ENCODE results near the gene MRPL27. TPM values are rescaled to one million over a fixed set of nuclear protein-coding genes. Genes with fewer than 3 reads are reported as not detected.

MRPL27 gene
- total and polyA plus RNA-seq, 3 experiments from 2014 or later: 49.2 to 88.8 (median 87.2) TPM

DNA sequence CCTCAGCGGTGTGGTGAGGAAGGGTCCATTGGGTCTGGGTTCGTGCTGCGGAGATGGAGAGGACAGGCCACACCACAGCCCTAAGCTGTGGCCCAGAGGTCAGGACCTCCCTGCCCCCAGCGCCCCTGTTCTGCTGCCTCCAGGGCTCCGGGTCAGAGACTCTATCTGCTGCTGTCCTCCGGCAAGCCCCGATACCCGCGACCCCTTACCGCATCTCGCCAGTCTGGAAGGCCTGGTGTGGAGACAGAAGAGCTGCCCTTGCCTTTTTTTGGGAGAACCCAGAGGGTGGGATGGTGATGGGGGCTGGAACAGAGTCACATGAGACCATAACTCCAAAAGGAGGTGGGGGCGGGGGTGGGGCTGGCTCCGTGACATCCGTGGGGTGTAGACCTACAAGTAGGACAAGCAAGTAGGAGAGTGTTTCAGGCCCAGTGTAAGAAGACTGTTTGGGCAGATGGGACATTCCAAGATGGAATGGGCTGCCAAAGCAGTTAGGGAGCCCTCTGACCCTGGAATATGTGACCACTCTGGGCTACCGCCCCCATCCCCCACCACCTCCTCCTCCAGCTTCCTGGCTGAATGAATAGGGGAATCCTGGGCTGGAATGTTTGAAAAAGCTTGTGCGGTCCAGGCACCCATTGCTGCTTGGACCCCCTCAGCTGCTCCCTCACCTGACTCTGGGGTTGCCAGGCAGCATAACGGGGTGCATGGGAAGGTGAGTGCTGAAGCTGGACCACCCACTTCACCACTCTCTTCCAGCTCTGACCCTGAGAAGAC lies 25.7 kb downstream of the MRPL27 start:
- no peaks in the 10 kb centered on the region for H3K27me3 ChIP-seq (ENCODE audit: insufficient read depth, low read length, poor library complexity, severe bottlenecking)
- no peak for DNase-seq
- H3K4me3 Mint-ChIP-seq: peak overlapping the region; percentile 84 to 97 (median 89)
- CTCF ChIA-PET: interaction anchor here (1.1 to 2.7 kb wide), 3 partner anchors 14 to 207 kb away, joined by 3 to 18 read pairs (median 12); partner anchors contain the start of gene LRRC59
- no peaks in the 10 kb centered on the region for H3K9me3 Mint-ChIP-seq
- peaks cover 0 to 3% of the 10 kb centered on the region in 2 donors for H3K27me3 Mint-ChIP-seq
- peaks cover 0 to 14% (median 1%) of the 10 kb centered on the region in 3 donors for H3K36me3 Mint-ChIP-seq
- peak overlapping the region; percentile 82 for H3K4me3 ChIP-seq (ENCODE audit: low read length)
- H3K4me1 ChIP-seq (ENCODE audit: insufficient read depth, low read length): peaks cover 22% of the 10 kb centered on the region
- POLR2A ChIA-PET: interaction anchor here (0.6 to 2.5 kb wide), 3 partner anchors 12 to 27 kb away, joined by 3 to 12 read pairs (median 6); no protein-coding TSS in a partner anchor
- H3K9me3 ChIP-seq (ENCODE audit: low read length): no peaks in the 10 kb centered on the region
- H3K27ac ChIP-seq (ENCODE audit: low read depth, low read length): peak overlapping the region; percentile 69
- H3K4me1 Mint-ChIP-seq: peaks cover 27 to 49% (median 40%) of the 10 kb centered on the region in 3 donors
- peak overlapping the region; percentile 62 to 95 (median 86) for H3K27ac Mint-ChIP-seq
- H3K36me3 ChIP-seq (ENCODE audit: insufficient read depth, low read length): no peaks in the 10 kb centered on the region

DNA sequence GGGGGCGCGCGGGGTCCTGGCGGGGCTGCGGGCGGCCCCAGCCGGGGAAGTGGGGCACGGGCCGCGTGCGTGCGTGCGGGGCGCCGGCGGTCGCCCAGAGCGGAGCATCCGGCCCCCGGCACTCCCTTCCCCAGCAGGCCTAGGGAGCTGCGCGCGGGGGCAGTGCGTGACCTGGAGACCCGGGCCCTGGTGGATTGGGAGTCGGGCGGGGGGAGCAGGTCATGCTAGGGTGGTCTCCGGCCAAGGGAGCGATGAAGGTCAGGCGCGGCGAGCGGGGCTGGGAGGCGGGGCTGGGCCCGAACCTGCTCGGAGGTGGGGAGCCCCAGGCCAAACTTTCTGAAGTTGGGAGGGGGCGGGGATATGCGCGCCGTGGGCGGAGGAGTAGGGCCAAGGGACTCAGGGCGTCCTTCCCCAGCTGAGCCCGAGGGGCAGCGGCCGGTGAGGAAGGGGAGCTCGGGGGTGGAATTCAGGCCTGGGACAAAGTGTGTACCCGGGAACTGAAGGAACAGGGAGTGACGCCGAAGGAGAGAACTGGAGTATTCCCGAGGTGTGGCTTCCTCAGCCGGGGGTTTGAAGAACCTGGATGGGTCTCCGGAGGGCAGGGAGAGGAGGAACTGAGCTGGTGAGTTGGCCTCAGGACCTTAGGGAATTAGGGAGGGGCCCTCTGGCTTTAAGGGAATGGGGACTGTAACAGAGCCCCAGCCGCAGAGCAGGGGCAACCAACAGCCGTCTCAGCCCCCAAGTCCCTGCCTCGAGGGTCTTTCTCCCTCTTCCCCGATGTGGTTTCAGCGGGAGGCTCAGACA lies 26.5 kb downstream of the MRPL27 start:
- Histone ChIP-seq H3K27ac (ENCODE audit: low read depth, low read length) (peak overlapping the region; percentile 69), H3K4me3 (ENCODE audit: low read length) (peak overlapping the region; percentile 82), H3K4me1 (ENCODE audit: insufficient read depth, low read length) (peaks cover 22% of the 10 kb centered on the region), H3K27me3 (ENCODE audit: insufficient read depth, low read length, poor library complexity, severe bottlenecking) (no peaks in the 10 kb centered on the region), H3K9me3 (ENCODE audit: low read length) (no peaks in the 10 kb centered on the region), H3K36me3 (ENCODE audit: insufficient read depth, low read length) (no peaks in the 10 kb centered on the region)
- peak in 2 of 5 donors; percentile 12 to 36 for DNase-seq
- peaks cover 22 to 45% (median 34%) of the 10 kb centered on the region in 3 donors for H3K4me1 Mint-ChIP-seq
- ChIA-PET CTCF (interaction anchor here (1.1 to 2.7 kb wide), 3 partner anchors 15 to 206 kb away, joined by 3 to 18 read pairs (median 12); partner anchors contain the start of gene LRRC59), POLR2A (interaction anchor here (0.6 to 2.5 kb wide), 5 partner anchors 15 to 622 kb away, joined by 3 to 12 read pairs (median 6); partner anchors contain the start of gene LRRC59)
- peak overlapping the region; percentile 62 to 95 (median 84) for H3K27ac Mint-ChIP-seq
- peak overlapping the region; percentile 84 to 97 (median 89) for H3K4me3 Mint-ChIP-seq
- no peaks in the 10 kb centered on the region for H3K9me3 Mint-ChIP-seq
- peaks cover 0 to 6% (median 0%) of the 10 kb centered on the region in 3 donors for H3K36me3 Mint-ChIP-seq
- H3K27me3 Mint-ChIP-seq: peaks cover 0 to 3% of the 10 kb centered on the region in 2 donors

DNA sequence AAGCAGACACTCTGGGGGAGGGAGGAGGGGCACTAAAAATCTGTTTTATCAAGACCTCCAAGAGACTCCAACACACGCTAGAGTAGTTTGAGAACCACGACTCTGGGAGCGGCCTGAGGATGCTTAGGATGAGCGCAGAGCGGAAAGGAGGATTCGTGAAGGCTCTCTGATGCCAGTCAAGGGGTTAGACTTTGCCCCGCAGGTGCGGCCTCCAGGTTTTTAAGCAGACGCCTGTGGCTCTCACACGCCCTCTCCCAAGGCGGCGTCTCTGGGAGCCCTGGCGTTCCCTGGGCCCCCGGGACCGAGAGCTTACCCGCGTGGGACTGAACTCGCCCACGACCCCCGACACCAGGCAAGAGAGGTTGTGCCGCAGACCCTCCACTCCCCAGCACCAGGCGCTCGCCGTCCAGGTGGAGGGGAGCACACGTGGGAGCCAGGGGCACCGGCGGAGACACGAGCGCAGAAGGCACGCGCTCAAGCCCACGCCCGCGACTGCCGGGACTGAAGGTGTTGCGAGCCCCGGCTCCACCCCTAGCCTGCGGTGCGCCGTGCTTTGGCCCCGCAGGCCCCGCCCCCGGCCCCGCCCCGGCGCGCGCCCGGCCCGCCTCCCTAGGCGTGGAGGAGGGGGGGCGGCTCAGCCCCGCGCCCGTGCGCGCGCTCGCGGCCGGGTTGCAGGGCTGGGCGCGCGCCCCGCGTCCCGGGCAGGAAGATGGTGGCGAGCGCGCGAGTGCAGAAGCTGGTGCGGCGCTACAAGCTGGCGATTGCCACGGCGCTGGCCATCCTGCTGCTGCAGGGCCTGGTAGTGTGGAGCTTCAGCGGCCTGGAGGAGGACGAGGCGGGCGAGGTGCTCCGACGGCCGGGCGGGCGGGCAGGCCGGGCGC lies 27.3 kb downstream of the MRPL27 start, which contains the start of gene XYLT2:
Gene XYLT2, plus strand, starts transcription at position 695 of the 881 bp plus-strand sequence. Its CDS starts 15 bp downstream, at position 710.
- Histone ChIP-seq H3K4me1 (ENCODE audit: insufficient read depth, low read length) (peaks cover 22% of the 10 kb centered on the region), H3K4me3 (ENCODE audit: low read length) (peak within 1 kb of the TSS; percentile 82), H3K27me3 (ENCODE audit: insufficient read depth, low read length, poor library complexity, severe bottlenecking) (no peaks in the 10 kb centered on the region), H3K36me3 (ENCODE audit: insufficient read depth, low read length) (no peaks in the 10 kb centered on the region), H3K27ac (ENCODE audit: low read depth, low read length) (peak within 1 kb of the TSS; percentile 69), H3K9me3 (ENCODE audit: low read length) (no peaks in the 10 kb centered on the region)
- H3K9me3 Mint-ChIP-seq: no peaks in the 10 kb centered on the region
- H3K36me3 Mint-ChIP-seq: peaks cover 0 to 5% (median 0%) of the 10 kb centered on the region in 3 donors
- ChIA-PET CTCF (interaction anchor here (1.1 to 2.7 kb wide), 3 partner anchors 16 to 205 kb away, joined by 3 to 18 read pairs (median 12); partner anchors contain the start of gene LRRC59), POLR2A (interaction anchor here (0.6 to 2.5 kb wide), 4 partner anchors 16 to 621 kb away, joined by 3 to 12 read pairs (median 5); partner anchors contain the start of gene LRRC59)
- DNase-seq: peak; percentile 88 to 94 (median 92)
- peaks cover 21 to 39% (median 30%) of the 10 kb centered on the region in 3 donors for H3K4me1 Mint-ChIP-seq
- peaks cover 0 to 2% of the 10 kb centered on the region in 2 donors for H3K27me3 Mint-ChIP-seq
- peak within 1 kb of the TSS; percentile 84 to 95 (median 90) for H3K27ac Mint-ChIP-seq
- H3K4me3 Mint-ChIP-seq: peak within 1 kb of the TSS; percentile 87 to 97 (median 90)

DNA sequence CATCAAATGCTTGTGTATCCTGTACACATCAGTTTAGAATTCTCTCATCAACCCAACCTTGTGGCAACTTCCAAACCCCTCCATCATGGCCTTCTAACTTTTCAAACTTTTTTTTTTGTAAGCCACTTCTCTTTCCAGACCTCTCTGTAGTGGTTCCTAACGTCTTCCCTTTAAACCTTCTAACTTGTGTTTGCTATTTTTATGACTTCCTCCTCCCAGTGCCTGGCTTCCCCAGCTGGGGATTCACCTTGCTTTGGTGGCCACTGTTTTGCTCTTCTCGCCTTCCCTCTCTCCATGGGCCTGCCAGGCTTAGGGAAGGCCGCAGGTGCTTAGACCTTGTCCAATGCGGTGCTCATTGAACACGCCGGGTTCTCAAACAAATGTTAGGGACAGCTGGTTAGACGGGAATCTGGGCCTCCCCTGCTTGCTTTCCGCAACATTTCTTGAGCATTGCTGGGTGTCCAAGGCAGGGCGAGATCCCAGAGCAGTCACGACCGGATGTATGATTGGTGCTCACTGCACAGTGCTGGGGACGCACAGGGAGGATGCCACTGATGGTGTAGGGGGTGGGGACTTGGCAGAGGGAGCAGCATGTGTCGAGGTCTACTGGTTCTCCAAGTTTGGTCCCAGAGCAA lies 28.1 kb downstream of the MRPL27 start:
- Histone ChIP-seq H3K27ac (ENCODE audit: low read depth, low read length) (no peak overlapping the region), H3K9me3 (ENCODE audit: low read length) (no peaks in the 10 kb centered on the region), H3K36me3 (ENCODE audit: insufficient read depth, low read length) (no peaks in the 10 kb centered on the region), H3K27me3 (ENCODE audit: insufficient read depth, low read length, poor library complexity, severe bottlenecking) (no peaks in the 10 kb centered on the region), H3K4me1 (ENCODE audit: insufficient read depth, low read length) (peaks cover 22% of the 10 kb centered on the region), H3K4me3 (ENCODE audit: low read length) (peak overlapping the region; percentile 71)
- H3K27me3 Mint-ChIP-seq: no peaks in the 10 kb centered on the region
- peak overlapping the region in 5 of 8 donors; percentile 47 to 95 (median 63) for H3K27ac Mint-ChIP-seq
- no peaks in the 10 kb centered on the region for H3K9me3 Mint-ChIP-seq
- peaks cover 0 to 5% (median 0%) of the 10 kb centered on the region in 3 donors for H3K36me3 Mint-ChIP-seq
- H3K4me3 Mint-ChIP-seq: peak overlapping the region; percentile 68 to 92 (median 76)
- POLR2A ChIA-PET: no interaction called here
- peaks cover 21 to 37% (median 28%) of the 10 kb centered on the region in 3 donors for H3K4me1 Mint-ChIP-seq
- DNase-seq: no peak
- CTCF ChIA-PET: interaction anchor here (1.2 to 2.7 kb wide), 2 partner anchors 17 to 53 kb away, joined by 8 to 18 read pairs; partner anchors contain the start of gene LRRC59

DNA sequence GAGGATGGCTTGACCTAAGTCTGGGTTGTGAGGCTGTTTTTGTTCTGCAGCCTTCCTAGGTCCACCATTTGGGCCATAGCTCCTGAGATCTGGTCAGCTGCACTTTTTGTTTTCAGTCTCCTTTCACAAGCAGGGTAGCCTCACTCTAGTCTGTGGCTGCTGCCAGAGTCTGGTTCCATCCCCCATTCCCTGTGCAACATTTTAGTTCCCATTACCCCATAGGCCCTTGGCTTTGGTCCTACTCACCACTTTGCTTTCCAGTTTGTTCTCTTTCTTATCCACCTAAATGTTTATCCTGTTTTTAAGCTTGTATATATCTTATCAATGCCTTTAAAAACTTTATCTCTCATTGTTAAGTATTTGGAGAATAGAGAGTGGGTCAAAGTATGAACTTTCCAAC lies 33.6 kb downstream of the MRPL27 start:
- Histone ChIP-seq H3K36me3 (ENCODE audit: insufficient read depth, low read length) (no peaks in the 10 kb centered on the region), H3K27ac (ENCODE audit: low read depth, low read length) (no peak overlapping the region), H3K9me3 (ENCODE audit: low read length) (no peaks in the 10 kb centered on the region), H3K27me3 (ENCODE audit: insufficient read depth, low read length, poor library complexity, severe bottlenecking) (no peaks in the 10 kb centered on the region), H3K4me1 (ENCODE audit: insufficient read depth, low read length) (no peaks in the 10 kb centered on the region), H3K4me3 (ENCODE audit: low read length) (no peak overlapping the region)
- Mint-ChIP-seq H3K27me3 (peaks cover 4 to 8% of the 10 kb centered on the region in 2 donors), H3K4me3 (no peak overlapping the region), H3K9me3 (peaks cover 4 to 16% (median 8%) of the 10 kb centered on the region in 5 donors), H3K4me1 (peaks cover 0 to under 1% (median 0%) of the 10 kb centered on the region in 3 donors), H3K36me3 (peaks cover 0 to 12% (median 1%) of the 10 kb centered on the region in 3 donors), H3K27ac (no peak overlapping the region)
- ChIA-PET POLR2A (no interaction called here), CTCF (interaction anchor here (1.0 kb wide), 1 partner anchor 23 kb away, joined by 3 read pairs; no protein-coding TSS in a partner anchor)
- no peak for DNase-seq

DNA sequence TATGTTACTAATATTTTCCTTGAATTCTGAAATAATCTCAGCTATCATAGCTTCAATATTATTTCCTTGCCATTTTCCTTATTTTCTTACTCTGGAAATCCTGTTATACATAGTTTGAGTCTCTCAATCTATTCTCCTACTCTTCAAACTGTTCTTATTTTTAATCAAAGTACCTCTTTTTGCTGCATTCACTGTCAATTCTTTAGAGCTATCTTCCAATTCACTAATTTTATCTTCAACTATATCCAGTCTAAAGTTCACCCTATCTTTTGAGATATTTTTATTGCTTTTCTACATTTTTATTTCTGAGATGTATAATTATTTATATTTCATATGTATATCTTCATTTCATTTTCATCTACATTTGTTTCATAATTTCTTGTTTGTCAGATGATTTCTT lies 34.3 kb downstream of the MRPL27 start:
- POLR2A ChIA-PET: no interaction called here
- H3K4me1 Mint-ChIP-seq: peaks cover 3 to 6% (median 5%) of the 10 kb centered on the region in 3 donors
- no peak for DNase-seq
- H3K27ac Mint-ChIP-seq: peak overlapping the region in 1 of 8 donors; percentile 21
- H3K27ac ChIP-seq (ENCODE audit: low read depth, low read length): no peak overlapping the region
- H3K9me3 ChIP-seq (ENCODE audit: low read length): no peaks in the 10 kb centered on the region
- H3K27me3 ChIP-seq (ENCODE audit: insufficient read depth, low read length, poor library complexity, severe bottlenecking): no peaks in the 10 kb centered on the region
- peaks cover 6 to 12% of the 10 kb centered on the region in 2 donors for H3K27me3 Mint-ChIP-seq
- no peak overlapping the region for H3K4me3 ChIP-seq (ENCODE audit: low read length)
- no peak overlapping the region for H3K4me3 Mint-ChIP-seq
- peaks cover 4 to 16% (median 8%) of the 10 kb centered on the region in 5 donors for H3K9me3 Mint-ChIP-seq
- peaks cover 0 to 12% (median 1%) of the 10 kb centered on the region in 3 donors for H3K36me3 Mint-ChIP-seq
- H3K36me3 ChIP-seq (ENCODE audit: insufficient read depth, low read length): no peaks in the 10 kb centered on the region
- CTCF ChIA-PET: interaction anchor here (1.0 kb wide), 1 partner anchor 23 kb away, joined by 3 read pairs; no protein-coding TSS in a partner anchor
- no peaks in the 10 kb centered on the region for H3K4me1 ChIP-seq (ENCODE audit: insufficient read depth, low read length)
